Measurements from ENCODE around the gene TNFRSF1A. TPM values are rescaled to one million over a fixed set of nuclear protein-coding genes. Genes with fewer than 3 reads are reported as not detected.

TNFRSF1A gene
- total RNA-seq, 1 experiment from 2014 or later, result 59.9 TPM

- Mint-ChIP-seq H3K9me3 (no peaks in the 10 kb centered on the region; a peak in 1 of 5 replicates), H3K4me1 (peaks cover 5 to 6% of the 10 kb centered on the region in 2 experiments; a peak in 3 of 4 replicates), H3K4me3 (no peak overlapping the region), H3K27ac (no peak overlapping the region), H3K27me3 (ENCODE audit: low read depth) (no peaks in the 10 kb centered on the region; the same call in none of the 2 replicates), H3K36me3 (ENCODE audit: insufficient read depth in 1 of 3, low read depth in 3 of 3) (no peaks in the 10 kb centered on the region)
- Histone ChIP-seq H3K23me2 (ENCODE audit: insufficient read length, low read depth, low read length, poor library complexity, severe bottlenecking) (no peaks in the 10 kb centered on the region), H3K18ac (ENCODE audit: insufficient read length, low read depth, low read length) (no peak overlapping the region), H4K20me1 (ENCODE audit: control insufficient read depth, insufficient read depth, insufficient read length) (no peaks in the 10 kb centered on the region), H3K4me2 (ENCODE audit: insufficient read depth, insufficient read length, low read length) (no peak overlapping the region), H3K27ac (ENCODE audit: insufficient read length, low read depth, low read length) (no peak overlapping the region), H3K79me2 (ENCODE audit: insufficient read depth, low read length) (no peaks in the 10 kb centered on the region), H3K56ac (ENCODE audit: insufficient read length, low read depth, low read length) (no peak overlapping the region), H3K14ac (ENCODE audit: insufficient read depth, low read length) (no peak overlapping the region), H2BK120ac (ENCODE audit: low read depth, low read length, poor library complexity, severe bottlenecking) (no peak overlapping the region), H3K27me3 (ENCODE audit: insufficient read depth, low read length) (no peaks in the 10 kb centered on the region), H2BK15ac (ENCODE audit: low read depth, low read length) (no peak overlapping the region), H3K23ac (ENCODE audit: insufficient read length, low read depth, low read length) (no peak overlapping the region), H2BK20ac (ENCODE audit: low read depth, low read length, poor library complexity, severe bottlenecking) (no peak overlapping the region), H4K91ac (ENCODE audit: insufficient read length, low read depth, low read length) (no peak overlapping the region), H4K5ac (ENCODE audit: insufficient read length, low read depth, low read length) (no peak overlapping the region), H4K8ac (replicated peaks; ENCODE audit: insufficient read length, low read depth, low read length) (no peak overlapping the region), H2AK5ac (ENCODE audit: insufficient read length, low read length) (no peak overlapping the region), H3T11ph (ENCODE audit: low read length) (no peak overlapping the region), H2BK12ac (ENCODE audit: insufficient read length, low read depth, low read length) (no peak overlapping the region), H3K9me3 (ENCODE audit: control insufficient read depth, low read depth, low read length) (no peaks in the 10 kb centered on the region), H3K79me1 (ENCODE audit: insufficient read depth, low read depth, low read length, poor library complexity, severe bottlenecking) (no peaks in the 10 kb centered on the region), H3K9ac (ENCODE audit: extremely low read depth, insufficient read length, low read length) (no peak overlapping the region), H3K4ac (ENCODE audit: low read depth, low read length) (no peak overlapping the region), H3K4me1 (ENCODE audit: insufficient read depth, low read length) (no peaks in the 10 kb centered on the region), H2BK5ac (ENCODE audit: insufficient read length, low read length) (no peak overlapping the region), H2AFZ (ENCODE audit: low read length) (no peak overlapping the region)
- TF ChIP-seq, protein P1, sequence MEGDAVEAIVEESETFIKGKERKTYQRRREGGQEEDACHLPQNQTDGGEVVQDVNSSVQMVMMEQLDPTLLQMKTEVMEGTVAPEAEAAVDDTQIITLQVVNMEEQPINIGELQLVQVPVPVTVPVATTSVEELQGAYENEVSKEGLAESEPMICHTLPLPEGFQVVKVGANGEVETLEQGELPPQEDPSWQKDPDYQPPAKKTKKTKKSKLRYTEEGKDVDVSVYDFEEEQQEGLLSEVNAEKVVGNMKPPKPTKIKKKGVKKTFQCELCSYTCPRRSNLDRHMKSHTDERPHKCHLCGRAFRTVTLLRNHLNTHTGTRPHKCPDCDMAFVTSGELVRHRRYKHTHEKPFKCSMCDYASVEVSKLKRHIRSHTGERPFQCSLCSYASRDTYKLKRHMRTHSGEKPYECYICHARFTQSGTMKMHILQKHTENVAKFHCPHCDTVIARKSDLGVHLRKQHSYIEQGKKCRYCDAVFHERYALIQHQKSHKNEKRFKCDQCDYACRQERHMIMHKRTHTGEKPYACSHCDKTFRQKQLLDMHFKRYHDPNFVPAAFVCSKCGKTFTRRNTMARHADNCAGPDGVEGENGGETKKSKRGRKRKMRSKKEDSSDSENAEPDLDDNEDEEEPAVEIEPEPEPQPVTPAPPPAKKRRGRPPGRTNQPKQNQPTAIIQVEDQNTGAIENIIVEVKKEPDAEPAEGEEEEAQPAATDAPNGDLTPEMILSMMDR (conservative IDR thresholded peaks at IDR 0.05), result no peak
- no CpG with 5 or more reads among the region's 7 CpGs for WGBS (ENCODE audit: extremely low coverage, insufficient read length, low lambda C conversion rate)
- DNase-seq, result no peak
Measured at GRCh38 chr12:6301721-6302120, 40.2 kb downstream of the TNFRSF1A start.

Data from H9 (cell line).